GM13976 (cell line): ENCODE data around the gene KCNT2.

Experiments used
- DNase-seq: peaks from one replicate; pipeline ENCODE4 v3.0.0; 2012; ENCODE audit warnings: low spot score
- in situ Hi-C: fragments of 300-500 bp; cut with MboI; formaldehyde crosslinking; loops from one replicate; pipeline ENCODE4 v1.12.0; 2022; ENCODE audit warnings: low sequenced_read_pairs, mixed read lengths, inconsistent platforms; ENCODE audit not compliant: unreplicated experiment
- TF ChIP-seq, protein P1 (sequence below): IDR thresholded peaks from 2 replicates; pipeline ENCODE4 v1.5.1; 2012; ENCODE audit warnings: borderline replicate concordance, mild to moderate bottlenecking; ENCODE audit not compliant: insufficient read depth; ENCODE audit errors: extremely low read depth, missing control alignments, control extremely low read depth

The KCNT2 gene

DNA sequence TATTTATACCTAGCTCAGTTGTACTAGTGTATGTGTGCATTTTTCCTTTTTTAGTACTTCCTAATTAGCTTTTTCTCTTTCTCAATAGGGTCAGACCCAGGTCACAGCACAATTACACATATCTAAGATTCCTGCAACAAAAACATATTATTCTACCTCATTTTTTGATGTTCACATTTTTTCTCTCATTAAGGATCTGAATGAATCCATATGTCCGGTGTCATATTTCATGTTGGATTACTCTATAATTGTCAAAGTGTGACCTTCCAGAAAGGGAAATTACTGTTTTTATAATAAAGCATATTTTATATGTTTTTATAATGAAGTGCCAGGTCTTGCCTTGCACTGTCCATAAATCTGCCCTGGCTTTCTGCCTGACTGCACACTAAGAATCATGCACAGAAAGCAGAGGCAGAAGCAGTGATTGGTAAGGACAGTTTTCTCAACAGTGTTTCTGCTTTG lies 143.7 kb downstream of the KCNT2 start:
- DNase-seq, result no peak
- in situ Hi-C loops, result no loop called here
- TF ChIP-seq, protein P1, sequence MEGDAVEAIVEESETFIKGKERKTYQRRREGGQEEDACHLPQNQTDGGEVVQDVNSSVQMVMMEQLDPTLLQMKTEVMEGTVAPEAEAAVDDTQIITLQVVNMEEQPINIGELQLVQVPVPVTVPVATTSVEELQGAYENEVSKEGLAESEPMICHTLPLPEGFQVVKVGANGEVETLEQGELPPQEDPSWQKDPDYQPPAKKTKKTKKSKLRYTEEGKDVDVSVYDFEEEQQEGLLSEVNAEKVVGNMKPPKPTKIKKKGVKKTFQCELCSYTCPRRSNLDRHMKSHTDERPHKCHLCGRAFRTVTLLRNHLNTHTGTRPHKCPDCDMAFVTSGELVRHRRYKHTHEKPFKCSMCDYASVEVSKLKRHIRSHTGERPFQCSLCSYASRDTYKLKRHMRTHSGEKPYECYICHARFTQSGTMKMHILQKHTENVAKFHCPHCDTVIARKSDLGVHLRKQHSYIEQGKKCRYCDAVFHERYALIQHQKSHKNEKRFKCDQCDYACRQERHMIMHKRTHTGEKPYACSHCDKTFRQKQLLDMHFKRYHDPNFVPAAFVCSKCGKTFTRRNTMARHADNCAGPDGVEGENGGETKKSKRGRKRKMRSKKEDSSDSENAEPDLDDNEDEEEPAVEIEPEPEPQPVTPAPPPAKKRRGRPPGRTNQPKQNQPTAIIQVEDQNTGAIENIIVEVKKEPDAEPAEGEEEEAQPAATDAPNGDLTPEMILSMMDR, result no peak

DNA sequence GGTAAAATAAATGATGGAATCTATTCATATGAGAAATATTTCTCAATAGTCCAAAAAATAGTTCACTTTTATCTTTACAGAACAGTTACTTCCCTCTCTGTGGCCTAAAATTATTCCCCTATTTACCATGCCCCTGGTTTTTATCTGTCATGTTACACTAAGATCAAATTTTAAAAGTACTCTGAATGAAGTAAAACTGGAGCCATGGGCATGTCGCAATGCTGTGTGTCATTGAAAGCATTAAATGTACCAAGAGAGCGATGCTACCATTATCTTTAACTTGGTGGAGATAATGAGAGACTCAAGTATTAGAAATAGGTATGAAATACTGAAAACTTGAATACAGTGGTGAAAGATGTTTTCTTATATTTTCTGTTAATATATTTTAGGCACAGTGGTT lies 146.2 kb downstream of the KCNT2 start:
- TF ChIP-seq, protein P1, result no peak

DNA sequence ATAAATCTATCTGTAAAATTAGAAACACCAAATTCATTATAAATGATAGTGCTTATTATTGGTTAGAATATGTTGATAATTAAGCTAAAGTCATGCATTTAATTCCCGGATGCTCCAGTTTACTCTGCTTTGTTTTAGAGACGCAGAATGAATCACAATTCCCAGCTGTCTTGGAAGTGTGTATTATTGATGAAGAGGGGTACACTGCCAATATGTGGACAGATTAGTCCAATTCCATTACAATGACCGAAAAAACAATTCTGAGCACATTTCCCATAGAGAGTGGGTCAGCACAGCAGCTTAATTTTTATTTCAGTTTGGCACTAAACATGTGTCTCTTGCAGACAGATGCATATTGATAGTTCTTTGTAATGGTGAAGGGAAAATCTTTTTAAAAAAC lies 146.7 kb downstream of the KCNT2 start:
- TF ChIP-seq, protein P1, result no peak
- in situ Hi-C loops, result no loop called here
- DNase-seq, result no peak

More for the DNA sequence above, 146.2 kb downstream of the KCNT2 start:
- in situ Hi-C loops, result no loop called here
- DNase-seq, result no peak

DNA sequence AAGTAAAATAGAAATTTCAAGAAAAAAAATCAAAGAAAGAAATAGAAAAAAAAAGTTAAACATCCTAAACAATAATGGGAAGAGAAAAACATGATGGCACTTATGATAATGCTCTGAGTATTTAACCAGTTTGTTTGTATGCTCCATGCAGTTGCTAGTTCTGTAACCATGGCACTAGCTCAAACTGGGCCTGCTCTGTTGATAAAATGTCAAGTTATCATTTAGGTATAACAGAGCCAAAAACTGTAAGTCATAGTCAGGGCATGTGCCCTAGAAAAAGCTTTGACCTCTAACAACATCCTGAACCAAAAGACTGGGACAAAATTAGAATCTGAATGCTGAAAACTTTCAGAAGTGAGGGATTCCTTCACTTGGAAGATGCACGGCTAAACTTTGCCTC lies 148.9 kb downstream of the KCNT2 start:
- TF ChIP-seq, protein P1, result no peak

DNA sequence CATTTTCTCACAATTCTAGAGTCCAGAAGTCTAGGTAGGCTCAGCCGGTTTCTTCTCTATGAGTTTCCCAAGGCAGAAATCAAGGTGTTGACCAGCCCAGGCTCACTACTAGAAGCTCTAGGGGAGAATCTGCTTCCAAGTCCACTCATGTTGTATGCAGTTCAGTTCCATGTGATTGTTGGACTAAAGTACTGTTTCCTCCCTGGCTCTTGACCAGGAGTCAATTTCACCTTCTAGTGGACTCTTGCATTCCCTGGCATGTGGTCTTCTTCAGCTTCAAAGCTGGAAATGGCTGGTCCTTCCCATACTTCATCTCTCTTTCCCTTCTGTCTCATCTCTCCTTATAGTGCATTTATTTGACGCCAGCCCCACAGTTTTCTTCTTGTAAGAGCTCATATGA lies 153.4 kb downstream of the KCNT2 start:
- no peak for DNase-seq
- in situ Hi-C loops, result no loop called here
- TF ChIP-seq, protein P1, result no peak

More for the DNA sequence above, 148.9 kb downstream of the KCNT2 start:
- in situ Hi-C loops, result no loop called here
- no peak for DNase-seq

DNA sequence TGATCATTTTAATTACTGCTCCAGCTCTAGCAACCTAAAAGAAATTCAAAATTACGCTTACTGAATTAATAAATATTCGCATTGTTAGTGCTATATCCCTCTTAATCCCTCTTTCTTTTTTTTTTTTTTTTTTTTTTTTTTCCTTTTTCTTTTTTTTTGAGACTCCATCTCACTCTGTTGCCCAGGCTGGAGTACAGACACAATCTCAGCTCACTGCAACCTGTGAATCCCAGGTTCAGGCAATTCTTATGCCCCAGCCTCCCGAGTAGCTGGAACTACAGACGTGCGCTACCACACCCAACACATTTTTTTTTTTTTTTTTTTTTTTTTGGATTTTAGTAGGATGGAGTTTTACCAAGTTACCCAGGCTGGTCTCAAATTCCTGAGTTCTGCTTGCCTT lies 157.1 kb downstream of the KCNT2 start:
- in situ Hi-C loops, result no loop called here
- DNase-seq, result no peak
- TF ChIP-seq, protein P1, result no peak

DNA sequence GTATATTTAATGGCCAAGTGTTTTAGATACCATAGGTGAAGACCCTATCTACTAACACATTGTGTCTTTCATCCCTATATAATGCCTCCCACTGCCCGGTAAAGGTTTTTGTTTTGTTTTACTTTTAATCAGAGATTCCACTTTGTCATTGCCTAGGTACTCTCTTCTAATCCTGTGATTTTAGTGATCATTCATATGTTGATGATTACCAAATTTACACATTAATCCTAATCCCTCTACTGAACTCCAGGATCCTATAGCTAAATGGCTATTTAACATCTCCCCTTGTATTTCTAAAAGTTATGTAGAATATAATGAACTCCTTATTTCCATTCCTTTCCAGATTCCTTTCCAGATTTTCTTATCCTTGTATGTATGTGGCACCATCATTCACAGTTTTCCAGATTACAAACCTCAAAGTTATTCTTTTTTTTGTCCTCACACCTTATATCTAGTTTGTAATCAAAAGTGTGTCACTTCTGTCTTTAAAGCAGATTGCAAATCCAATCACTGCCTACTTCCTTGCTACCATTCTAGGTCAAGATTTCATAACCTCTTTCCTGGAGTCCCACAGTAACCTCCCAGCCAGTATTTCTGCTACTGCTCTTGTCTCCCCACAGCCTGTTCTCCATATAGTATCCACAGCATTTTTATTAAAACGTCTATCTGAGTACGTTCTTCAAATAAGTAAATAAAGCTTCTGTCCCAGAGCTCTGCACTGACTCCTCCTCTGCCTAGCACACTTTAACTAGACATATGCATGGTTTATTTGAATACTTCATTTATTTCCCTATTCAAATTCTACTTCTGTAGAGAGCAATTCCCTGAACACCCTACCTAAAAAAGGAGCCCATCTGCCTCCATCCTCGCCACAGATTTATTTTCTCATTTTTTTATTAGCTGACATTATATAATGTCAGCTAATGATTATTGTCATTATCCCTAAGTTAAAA lies 157.8 kb downstream of the KCNT2 start:
- in situ Hi-C loops, result no loop called here
- no peak for DNase-seq
- TF ChIP-seq, protein P1, result no peak
